Coronary artery (tissue), 2 donors: Measurements from ENCODE around the gene TSPAN14.
"Not testable (repeated sequence)": the region's sequence is repeated elsewhere in the genome, so short reads cannot be mapped to it uniquely, and the experiment has no call there.

ENCODE experiments used
- DNase-seq: peaks from one replicate; pipeline ENCODE4 v3.0.0-alpha.2; 2017; ENCODE audit warnings: low spot score
- H3K27ac ChIP-seq, 2 donors: fragments of 200-600 bp; sonication (generic); one replicate each; pipeline ENCODE4 v1.5.1; 2016 to 2019
- H3K4me3 ChIP-seq: fragments of 200-600 bp; sonication (generic); 2 replicates; pipeline ENCODE4 v1.5.1; 2016; ENCODE audit warnings: mild to moderate bottlenecking, moderate library complexity
- TF ChIP-seq, protein P1 (sequence below): fragments of 200-600 bp; sonication (generic); IDR thresholded peaks from one replicate; pipeline ENCODE4 v1.5.1; 2019; ENCODE audit warnings: antibody characterized with exemption

TSPAN14 gene

GRCh38 chr10:80540981-80541750 lies 87.1 kb downstream of the TSPAN14 start:
- no peak overlapping the region for H3K4me3 ChIP-seq
- DNase-seq: no peak
- no peak overlapping the region for H3K27ac ChIP-seq
- TF ChIP-seq, protein P1, sequence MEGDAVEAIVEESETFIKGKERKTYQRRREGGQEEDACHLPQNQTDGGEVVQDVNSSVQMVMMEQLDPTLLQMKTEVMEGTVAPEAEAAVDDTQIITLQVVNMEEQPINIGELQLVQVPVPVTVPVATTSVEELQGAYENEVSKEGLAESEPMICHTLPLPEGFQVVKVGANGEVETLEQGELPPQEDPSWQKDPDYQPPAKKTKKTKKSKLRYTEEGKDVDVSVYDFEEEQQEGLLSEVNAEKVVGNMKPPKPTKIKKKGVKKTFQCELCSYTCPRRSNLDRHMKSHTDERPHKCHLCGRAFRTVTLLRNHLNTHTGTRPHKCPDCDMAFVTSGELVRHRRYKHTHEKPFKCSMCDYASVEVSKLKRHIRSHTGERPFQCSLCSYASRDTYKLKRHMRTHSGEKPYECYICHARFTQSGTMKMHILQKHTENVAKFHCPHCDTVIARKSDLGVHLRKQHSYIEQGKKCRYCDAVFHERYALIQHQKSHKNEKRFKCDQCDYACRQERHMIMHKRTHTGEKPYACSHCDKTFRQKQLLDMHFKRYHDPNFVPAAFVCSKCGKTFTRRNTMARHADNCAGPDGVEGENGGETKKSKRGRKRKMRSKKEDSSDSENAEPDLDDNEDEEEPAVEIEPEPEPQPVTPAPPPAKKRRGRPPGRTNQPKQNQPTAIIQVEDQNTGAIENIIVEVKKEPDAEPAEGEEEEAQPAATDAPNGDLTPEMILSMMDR: no peak

DNA sequence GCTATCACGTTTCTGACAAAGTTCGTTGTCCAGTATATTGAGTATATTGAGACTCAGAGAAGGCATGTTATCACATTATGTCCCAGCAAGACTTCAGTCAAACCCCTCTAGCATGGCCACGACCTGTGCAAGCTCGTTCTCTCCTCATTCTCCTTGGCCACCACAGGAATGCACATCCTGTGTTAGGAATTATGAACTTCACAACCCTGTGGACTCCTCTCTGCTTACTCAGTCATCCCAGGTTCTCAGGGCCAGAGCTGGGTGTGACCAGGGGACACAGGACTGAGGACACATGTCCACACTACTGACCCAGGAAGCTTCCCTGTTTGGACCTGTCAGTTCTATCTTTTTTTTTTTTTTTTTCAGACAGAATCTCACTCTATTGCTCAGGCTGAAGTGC lies 87.9 kb downstream of the TSPAN14 start:
- no peak for DNase-seq
- TF ChIP-seq, protein P1: no peak
- no peak overlapping the region for H3K27ac ChIP-seq

GRCh38 chr10:80542652-80543318 lies 88.7 kb downstream of the TSPAN14 start:
- H3K27ac ChIP-seq: no peak overlapping the region
- TF ChIP-seq, protein P1: no peak
- no peak for DNase-seq

More for the DNA sequence above, 87.9 kb downstream of the TSPAN14 start:
- no peak overlapping the region for H3K4me3 ChIP-seq

GRCh38 chr10:80543319-80543672 lies 89.2 kb downstream of the TSPAN14 start:
- DNase-seq, H3K27ac ChIP-seq, H3K4me3 ChIP-seq: not testable (repeated sequence)

More at GRCh38 chr10:80542652-80543318, 88.7 kb downstream of the TSPAN14 start:
- no peak overlapping the region for H3K4me3 ChIP-seq

- no peak overlapping the region for H3K4me3 ChIP-seq
- TF ChIP-seq, protein P1: no peak
- no peak for DNase-seq
- no peak overlapping the region for H3K27ac ChIP-seq
Observed at GRCh38 chr10:80544316-80544953, 90.3 kb downstream of the TSPAN14 start.

DNA sequence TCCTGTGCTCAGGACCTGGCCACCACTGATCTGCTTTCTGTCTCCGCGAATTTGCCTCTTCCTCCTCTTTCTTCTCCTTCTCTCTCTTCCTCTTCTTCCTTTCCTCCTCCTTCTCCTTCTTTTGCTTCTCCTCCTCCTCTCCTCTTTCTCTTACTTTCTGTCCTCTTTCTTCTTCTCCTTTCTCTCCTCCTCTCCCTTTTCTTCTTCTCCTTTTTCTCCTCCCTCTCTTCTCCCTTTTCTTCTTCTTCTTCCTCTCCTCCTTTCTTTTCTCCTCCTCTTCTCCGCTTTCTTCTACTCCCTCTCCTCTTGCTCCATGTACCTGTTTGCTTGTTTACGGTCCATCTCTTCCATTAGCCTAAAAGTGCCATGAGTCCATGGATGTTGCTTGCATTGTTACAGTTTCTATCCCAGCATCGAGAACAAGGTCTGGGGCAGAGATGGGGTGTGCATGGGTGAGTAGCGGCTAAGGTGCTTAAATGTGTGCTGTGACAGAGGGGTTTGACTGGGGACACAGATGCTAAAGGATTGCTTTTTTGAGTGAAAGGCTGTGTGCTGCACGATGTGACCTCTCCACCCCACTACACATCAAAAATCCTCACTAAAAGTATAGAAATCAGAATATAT lies 91.3 kb downstream of the TSPAN14 start:
- no peak overlapping the region for H3K27ac ChIP-seq
- TF ChIP-seq, protein P1: no peak
- no peak overlapping the region for H3K4me3 ChIP-seq
- no peak for DNase-seq

GRCh38 chr10:80552151-80552646 lies 98.1 kb downstream of the TSPAN14 start:
- TF ChIP-seq, protein P1: no peak
- no peak overlapping the region for H3K27ac ChIP-seq
- no peak for DNase-seq

More at GRCh38 chr10:80552151-80552646, 98.1 kb downstream of the TSPAN14 start:
- no peak overlapping the region for H3K4me3 ChIP-seq
